HG02973 (cell line): ENCODE results near the gene MCAT.
A peak's percentile ranks its signal among the peaks of the same experiment; 100 is the strongest.

Experiments
- ATAC-seq: cut with Tn5 transposase; IDR thresholded peaks from one replicate; pipeline ENCODE4 v1.9.1; 2021; ENCODE audit warnings: moderate library complexity; ENCODE audit not compliant: unreplicated experiment

Gene MCAT

GRCh38 chr22:43142880-43143562, at the start of gene MCAT:
MCAT (minus strand) TSS chr22:43143398; CDS start chr22:43143348, 50 bp downstream.
- ATAC-seq, result peak; percentile 61

- no peak for ATAC-seq
These were observed 48.6 kb upstream of the MCAT start for GRCh38 chr22:43191831-43192230.

- ATAC-seq, result no peak
These were observed 45.8 kb upstream of the MCAT start for GRCh38 chr22:43188829-43189545.

GRCh38 chr22:43187171-43188099, 44.2 kb upstream of the MCAT start:
- peak; percentile 77 for ATAC-seq

- peak; percentile 38 for ATAC-seq
These were observed 43.3 kb upstream of the MCAT start, which contains the start of gene TTLL12 for GRCh38 chr22:43186272-43187170. TTLL12 (minus strand) TSS chr22:43187134; CDS start chr22:43187069, 65 bp downstream.

GRCh38 chr22:43185860-43186261, 42.7 kb upstream of the MCAT start:
- ATAC-seq, result no peak

GRCh38 chr22:43183496-43184277, 40.5 kb upstream of the MCAT start:
- ATAC-seq, result no peak

GRCh38 chr22:43182726-43183125, 39.5 kb upstream of the MCAT start:
- ATAC-seq, result no peak

- no peak for ATAC-seq
These were observed 38.9 kb upstream of the MCAT start for GRCh38 chr22:43182118-43182517.

- ATAC-seq, result no peak
These were observed 38.3 kb upstream of the MCAT start for GRCh38 chr22:43181321-43182076.

- ATAC-seq, result no peak
These were observed 37.5 kb upstream of the MCAT start for GRCh38 chr22:43180670-43181069.

GRCh38 chr22:43179911-43180195, 36.7 kb upstream of the MCAT start:
- no peak for ATAC-seq

- ATAC-seq, result no peak
These were observed 36.1 kb upstream of the MCAT start for GRCh38 chr22:43179146-43179910.

GRCh38 chr22:43177479-43177878, 34.3 kb upstream of the MCAT start:
- ATAC-seq, result no peak

- ATAC-seq, result no peak
These were observed 32.9 kb upstream of the MCAT start for GRCh38 chr22:43176090-43176489.

GRCh38 chr22:43174941-43175531, 31.8 kb upstream of the MCAT start:
- no peak for ATAC-seq

- ATAC-seq, result no peak
These were observed 30.9 kb upstream of the MCAT start for GRCh38 chr22:43173976-43174720.
